K562 (cell line): Measurements from ENCODE around the gene IRF2BP1. TPM values are rescaled to one million over a fixed set of nuclear protein-coding genes. Genes with fewer than 3 reads are reported as not detected.

Experiments
- CBX2 ChIP-seq: fragments of 200-600 bp; sonication (generic); IDR thresholded peaks from one replicate; pipeline ENCODE4 v1.6.1; 2012; ENCODE audit warnings: mild to moderate bottlenecking, low read length, inconsistent platforms; ENCODE audit not compliant: insufficient read depth, poor library complexity, severe bottlenecking
- GTF3C2 ChIP-seq: IDR thresholded peaks from 3 replicates; pipeline ENCODE4 v1.6.1; 2011; ENCODE audit warnings: borderline replicate concordance, mild to moderate bottlenecking, moderate library complexity; ENCODE audit not compliant: insufficient read length; ENCODE audit errors: extremely low read depth
- ILF3 ChIP-seq: fragments of 450-650 bp; IDR thresholded peaks from 2 replicates; pipeline ENCODE4 v1.6.1; 2018; ENCODE audit warnings: antibody characterized with exemption, mild to moderate bottlenecking, moderate library complexity, borderline replicate concordance
- POLR2B ChIP-seq: fragments of 450-650 bp; IDR thresholded peaks from 2 replicates; pipeline ENCODE4 v1.6.1; 2018; ENCODE audit warnings: low read depth; ENCODE audit not compliant: partially characterized antibody
- RBM15 ChIP-seq: fragments of 200-400 bp; formaldehyde crosslinking; IDR thresholded peaks from 2 replicates; pipeline ENCODE4 v1.6.1; 2018; ENCODE audit warnings: mild to moderate bottlenecking, low read length, moderate library complexity; ENCODE audit not compliant: insufficient read depth
- SMARCB1 ChIP-seq: IDR thresholded peaks from 2 replicates; pipeline ENCODE4 v1.6.1; 2011; ENCODE audit warnings: improper control_type of control experiment, low read depth; ENCODE audit not compliant: insufficient read length
- SMARCE1 ChIP-seq: fragments of 450-650 bp; IDR thresholded peaks from 2 replicates; pipeline ENCODE4 v1.7.1; 2016; ENCODE audit warnings: mild to moderate bottlenecking
- SP1 ChIP-seq: sonication (generic); formaldehyde crosslinking; IDR thresholded peaks from 2 replicates; pipeline ENCODE4 v1.8.1; 2022; ENCODE audit warnings: mild to moderate bottlenecking, missing genetic modification reagents
- SRF ChIP-seq, 2 experiments: fragments of 250-450, 450-650 bp in 1 of 2; sonication (Bioruptor Pico) in 1 of 2; sonication (generic) in 1 of 2; formaldehyde crosslinking; IDR thresholded peaks; 2 replicates each; pipeline versions ENCODE4 v1.5.0 to v1.5.1; 2020 to 2022; ENCODE audit warnings: mild to moderate bottlenecking in 1 of 2, missing genetic modification reagents in 1 of 2
- SRSF1 ChIP-seq: fragments of 200-400 bp; formaldehyde crosslinking; IDR thresholded peaks from 2 replicates; pipeline ENCODE4 v1.6.1; 2017; ENCODE audit warnings: mild to moderate bottlenecking, low read depth, low read length, moderate library complexity
- ZNF318 ChIP-seq, 2 experiments: fragments of 450-650 bp; IDR thresholded peaks; 2 replicates each; pipeline ENCODE4 v1.6.1; 2016; ENCODE audit warnings: mild to moderate bottlenecking in 2 of 2, borderline replicate concordance in 1 of 2, low read depth in 1 of 2, moderate library complexity in 1 of 2
- ZNF583 ChIP-seq: fragments of 250-450 bp; sonication (Bioruptor Pico); IDR thresholded peaks from 2 replicates; pipeline ENCODE4 v1.4.0; 2020
- ZNF644 ChIP-seq: fragments of 200-800 bp; sonication (Bioruptor generic); IDR thresholded peaks from 2 replicates; pipeline ENCODE4 v1.6.1; 2016; ENCODE audit warnings: low read depth, missing genetic modification characterization, missing compliant biosample characterization
- polyA plus RNA-seq, 8 experiments: library from polyadenylated mRNA; depleted of rRNA in 4 of 8; stranded (reverse) in 5 of 8; unstranded in 3 of 8; fragments of >200 nt; fragmentation: Nextera tagmentation in 2 of 8; fragmentation: Illumina TruSeq in 1 of 8; extraction: Ambion mirVana in 2 of 8; extraction: Trizol in 1 of 8; gene quantifications; 2 replicates each; pipeline versions ENCODE4 v1.2.1 to v1.2.3, GENCODE V29; 2011 to 2014; ENCODE audit warnings: inconsistent platforms in 1 of 8, missing spikeins in 1 of 8
- total RNA-seq, 7 experiments: library from RNA; depleted of rRNA in 6 of 7; stranded (reverse); fragments of >200 nt in 6 of 7; fragmentation: Illumina TruSeq in 2 of 7; extraction: Trizol in 2 of 7; gene quantifications; 2 replicates each; pipeline versions ENCODE4 v1.2.1 to v1.2.3, GENCODE V29; 2011 to 2021; ENCODE audit warnings: low replicate concordance in 1 of 7

Gene IRF2BP1
- total and polyA plus RNA-seq, 9 of the 15 experiments (the other 6 are each of a cell fraction or from before 2014, with no cell fraction given): 0.61 to 35.9 (median 3.5) TPM

GRCh38 chr19:45882652-45883585 lies 3.0 kb downstream of the IRF2BP1 start (continued):
- no peak for TF ChIP-seq ZNF318 (IDR thresholded peaks at IDR 0.05; ENCODE audit: borderline replicate concordance in 1 of 2, low read depth in 1 of 2)
- no peak for TF ChIP-seq GTF3C2
- TF ChIP-seq SRSF1: no peak
- 0 out of 2 replicates have a peak, but pooled peaks have one; percentile 17 for TF ChIP-seq SMARCE1
- TF ChIP-seq RBM15: no peak
- TF ChIP-seq SP1 (CRISPR knock-in tag): peak; percentile 67; the same call in 1 of the 2 replicates
- TF ChIP-seq SMARCB1: no peak
- peak; percentile 47 for TF ChIP-seq POLR2B
- peak in 1 of 2 experiments; percentile 39; a peak in 1 of 4 replicates for TF ChIP-seq SRF (CRISPR knock-in tag; IDR thresholded peaks at IDR 0.05)
- no peak for TF ChIP-seq ZNF583
- TF ChIP-seq CBX2: no peak
- TF ChIP-seq ZNF644 (tag): no peak
- no peak for TF ChIP-seq ILF3
